ENCODE measurements around the gene CYBRD1. TPM values are rescaled to one million over a fixed set of nuclear protein-coding genes. Genes with fewer than 3 reads are reported as not detected.
"Not testable (repeated sequence)": the region's sequence is repeated elsewhere in the genome, so short reads cannot be mapped to it uniquely, and the experiment has no call there.

Gene CYBRD1
- total RNA-seq, 1 donor = 7.5 TPM

DNA sequence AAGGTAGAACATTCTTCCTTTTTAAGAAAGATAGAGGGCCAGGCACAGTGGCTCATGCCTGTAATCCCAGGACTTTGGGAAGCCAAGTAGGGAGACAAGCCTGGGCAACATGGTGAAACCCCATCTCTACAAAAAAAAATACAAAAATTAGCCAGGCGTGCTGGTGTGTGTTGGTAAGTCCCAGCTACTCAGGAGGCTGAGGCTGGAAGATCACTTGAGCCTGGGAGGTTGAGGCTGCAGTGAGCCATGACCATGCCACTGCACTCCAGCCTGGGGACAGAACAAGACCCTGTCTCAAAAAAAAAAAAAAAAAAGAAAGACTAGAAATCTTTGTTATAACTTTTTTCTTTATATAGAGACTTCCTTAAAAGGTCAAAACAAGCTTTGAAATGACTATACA is 8.6 kb downstream of the CYBRD1 start:
- H3K4me1 ChIP-seq (ENCODE audit: insufficient read depth, low read length) = peaks cover 11% of the 10 kb centered on the region
- not testable (repeated sequence) for H3K27me3 ChIP-seq (ENCODE audit: insufficient read depth, low read length); H3K9me3 ChIP-seq (ENCODE audit: low read depth, low read length); H3K4me3 ChIP-seq (ENCODE audit: low read length)

DNA sequence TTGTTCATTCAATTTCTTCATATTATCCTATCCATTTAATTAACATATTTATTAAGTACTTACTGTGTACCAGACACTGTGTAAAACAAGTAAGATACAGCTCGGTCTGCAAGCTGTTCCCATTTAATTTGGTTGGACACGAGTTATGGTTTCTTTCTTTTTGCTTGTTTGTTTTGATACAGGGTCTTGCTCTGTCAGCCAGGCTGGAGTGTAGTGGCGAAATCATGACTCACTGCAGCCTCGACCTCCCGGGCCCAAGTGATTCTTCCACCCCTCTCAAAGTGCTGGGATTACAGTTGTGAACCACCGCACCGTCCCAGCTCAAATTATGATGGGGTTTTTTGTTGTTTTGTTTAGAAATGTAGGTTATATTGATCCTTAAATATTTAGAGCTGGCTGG is 9.0 kb downstream of the CYBRD1 start:
- peaks cover 11% of the 10 kb centered on the region for H3K4me1 ChIP-seq (ENCODE audit: insufficient read depth, low read length)
- no peaks in the 10 kb centered on the region for H3K9me3 ChIP-seq (ENCODE audit: low read depth, low read length)
- H3K4me3 ChIP-seq (ENCODE audit: low read length) = no peak overlapping the region
- no peaks in the 10 kb centered on the region for H3K27me3 ChIP-seq (ENCODE audit: insufficient read depth, low read length)

DNA sequence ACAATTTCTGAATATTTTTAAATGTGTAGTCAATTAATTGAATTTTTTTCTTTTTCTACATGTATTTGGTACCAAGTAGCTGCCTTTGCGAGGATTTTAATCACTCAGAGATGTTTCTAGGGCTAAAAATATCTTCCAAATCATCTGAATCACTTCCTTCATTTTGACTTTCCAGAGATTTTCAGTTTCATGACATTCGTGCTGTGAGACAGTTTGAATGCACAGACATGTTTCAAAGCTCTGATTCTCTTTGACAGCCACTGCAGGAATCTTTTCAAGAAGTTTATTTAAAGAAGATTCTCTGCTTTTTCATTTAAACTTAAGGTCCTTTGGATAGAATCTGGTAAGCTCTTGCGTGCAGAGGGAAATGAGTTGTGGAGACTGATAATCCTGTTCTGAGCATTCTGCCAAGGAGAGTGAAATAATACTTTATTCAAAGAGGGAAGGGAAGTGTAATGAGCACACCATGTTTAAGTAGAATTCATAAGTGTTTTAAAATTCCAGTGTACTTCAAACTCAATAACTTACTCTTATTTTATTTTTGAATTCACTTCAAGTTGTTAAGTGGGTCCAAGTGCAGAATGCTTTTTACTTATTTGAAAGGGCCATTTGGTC is 9.7 kb downstream of the CYBRD1 start:
- Histone ChIP-seq H3K27me3 (ENCODE audit: insufficient read depth, low read length) (no peaks in the 10 kb centered on the region), H3K4me1 (ENCODE audit: insufficient read depth, low read length) (peaks cover 11% of the 10 kb centered on the region), H3K9me3 (ENCODE audit: low read depth, low read length) (no peaks in the 10 kb centered on the region)

DNA sequence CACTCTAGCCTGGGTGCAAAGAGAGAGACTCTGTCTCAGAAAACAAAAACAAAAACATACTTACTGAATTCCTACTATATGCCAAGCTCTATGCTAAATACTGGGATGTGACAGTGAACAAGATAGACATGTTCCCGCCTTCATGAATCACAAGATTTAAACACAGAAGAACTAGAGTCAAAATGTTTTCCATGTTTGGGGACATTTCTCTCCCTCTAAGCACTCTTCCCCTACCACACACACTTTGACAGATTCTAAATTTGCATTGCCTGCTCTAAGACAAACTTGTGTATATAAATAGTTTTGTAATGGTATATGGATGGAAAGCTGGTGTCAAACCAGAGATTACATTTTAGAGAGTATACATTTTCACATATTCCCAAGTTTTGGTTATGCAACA is 11.1 kb downstream of the CYBRD1 start:
- H3K9me3 ChIP-seq (ENCODE audit: low read depth, low read length) = no peaks in the 10 kb centered on the region
- H3K27me3 ChIP-seq (ENCODE audit: insufficient read depth, low read length) = no peaks in the 10 kb centered on the region
- no peak overlapping the region for H3K4me3 ChIP-seq (ENCODE audit: low read length)
- H3K4me1 ChIP-seq (ENCODE audit: insufficient read depth, low read length) = peaks cover 11% of the 10 kb centered on the region

More for the DNA sequence above, 9.7 kb downstream of the CYBRD1 start:
- H3K4me3 ChIP-seq (ENCODE audit: low read length) = no peak overlapping the region

DNA sequence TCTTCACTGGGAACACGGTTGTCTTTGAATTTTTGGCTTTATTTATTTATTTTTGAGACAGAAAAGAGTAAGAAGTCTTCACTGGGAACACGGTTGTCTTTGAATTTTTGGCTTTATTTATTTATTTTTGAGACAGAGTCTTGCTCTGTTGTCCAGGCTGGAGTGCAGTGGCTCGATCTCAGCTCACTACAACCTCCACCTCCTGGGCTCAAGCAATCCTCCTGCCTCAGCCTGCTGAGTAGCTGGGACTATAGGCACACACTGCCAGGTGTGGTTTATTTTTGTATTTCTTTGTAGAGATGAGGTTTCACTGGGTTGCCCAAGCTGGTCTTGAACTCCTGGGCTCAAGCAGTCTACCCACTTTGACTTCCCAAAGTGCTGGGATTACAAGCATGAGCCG is 13.3 kb downstream of the CYBRD1 start:
- not testable (repeated sequence) for H3K4me1 ChIP-seq (ENCODE audit: insufficient read depth, low read length); H3K27me3 ChIP-seq (ENCODE audit: insufficient read depth, low read length); H3K4me3 ChIP-seq (ENCODE audit: low read length); H3K9me3 ChIP-seq (ENCODE audit: low read depth, low read length)

DNA sequence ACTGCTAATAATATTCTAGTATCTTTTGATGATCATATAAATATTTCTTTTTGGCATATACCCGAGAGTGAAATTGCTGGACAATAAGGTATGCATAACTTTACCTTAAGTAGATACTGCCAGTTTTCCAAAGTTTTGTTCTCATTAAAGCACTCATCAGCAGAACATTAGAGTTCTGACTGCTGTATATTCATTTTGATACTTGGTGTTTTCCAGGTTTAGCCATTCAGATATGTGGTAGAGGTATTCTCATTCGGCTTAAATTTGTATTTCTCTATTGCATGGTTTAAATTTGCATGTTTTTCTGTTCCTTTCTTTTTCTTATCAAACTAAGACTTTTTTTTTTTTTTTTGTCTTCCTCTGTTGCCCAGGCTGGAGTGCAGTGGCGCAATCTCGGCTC is 18.2 kb downstream of the CYBRD1 start:
- Histone ChIP-seq H3K27me3 (ENCODE audit: insufficient read depth, low read length) (no peaks in the 10 kb centered on the region), H3K4me3 (ENCODE audit: low read length) (no peak overlapping the region), H3K9me3 (ENCODE audit: low read depth, low read length) (no peaks in the 10 kb centered on the region), H3K4me1 (ENCODE audit: insufficient read depth, low read length) (no peaks in the 10 kb centered on the region)

DNA sequence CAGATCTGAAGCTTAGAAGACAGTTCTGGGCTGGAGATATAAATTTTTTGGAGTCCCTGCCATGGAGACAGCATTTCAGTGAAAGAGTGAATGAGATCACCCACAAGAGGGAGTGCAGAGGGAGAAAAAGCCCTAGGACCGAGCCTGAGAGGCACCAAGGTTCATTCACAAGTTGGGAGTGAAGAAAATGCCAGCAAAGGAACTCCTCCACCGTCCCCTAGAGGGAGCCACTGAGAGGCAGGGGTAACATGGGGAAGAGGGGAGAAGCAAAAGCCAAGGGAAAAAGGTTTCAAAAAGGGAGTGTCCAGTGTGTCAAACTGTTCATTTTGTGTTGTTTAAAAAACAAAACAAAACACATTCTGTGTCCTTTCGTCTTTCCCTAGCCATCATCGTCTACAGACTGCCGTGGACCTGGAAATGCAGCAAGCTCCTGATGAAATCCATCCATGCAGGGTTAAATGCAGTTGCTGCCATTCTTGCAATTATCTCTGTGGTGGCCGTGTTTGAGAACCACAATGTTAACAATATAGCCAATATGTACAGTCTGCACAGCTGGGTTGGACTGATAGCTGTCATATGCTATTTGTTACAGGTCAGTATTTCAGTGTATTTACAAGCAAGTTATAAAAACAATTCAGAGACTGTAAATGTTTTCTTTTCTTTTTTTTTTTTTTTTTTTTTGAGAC is 19.1 kb downstream of the CYBRD1 start:
- Histone ChIP-seq H3K4me3 (ENCODE audit: low read length) (no peak overlapping the region), H3K27me3 (ENCODE audit: insufficient read depth, low read length) (no peaks in the 10 kb centered on the region), H3K9me3 (ENCODE audit: low read depth, low read length) (no peaks in the 10 kb centered on the region), H3K4me1 (ENCODE audit: insufficient read depth, low read length) (no peaks in the 10 kb centered on the region)

DNA sequence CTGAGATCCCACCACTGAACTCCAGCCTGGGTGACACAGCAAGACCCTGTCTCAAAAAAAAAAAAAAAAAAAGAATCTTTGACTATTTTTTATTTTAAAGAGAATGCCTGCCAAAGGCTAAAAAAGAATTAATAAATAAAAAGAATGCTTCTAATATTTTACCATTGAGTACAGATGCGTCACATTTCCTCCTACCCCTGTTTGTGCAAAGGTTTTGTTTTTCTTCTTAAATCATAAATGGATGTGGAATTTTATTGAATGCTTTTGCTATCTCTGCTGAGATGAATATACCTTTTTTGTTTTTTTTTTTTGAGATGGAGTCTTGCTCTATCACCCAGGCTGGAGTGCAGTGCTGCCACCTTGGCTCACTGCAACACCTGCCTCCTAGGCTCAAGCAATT is 22.8 kb downstream of the CYBRD1 start:
- peaks cover 7% of the 10 kb centered on the region for H3K4me1 ChIP-seq (ENCODE audit: insufficient read depth, low read length)
- H3K27me3 ChIP-seq (ENCODE audit: insufficient read depth, low read length) = no peaks in the 10 kb centered on the region
- no peak overlapping the region for H3K4me3 ChIP-seq (ENCODE audit: low read length)
- no peaks in the 10 kb centered on the region for H3K9me3 ChIP-seq (ENCODE audit: low read depth, low read length)

DNA sequence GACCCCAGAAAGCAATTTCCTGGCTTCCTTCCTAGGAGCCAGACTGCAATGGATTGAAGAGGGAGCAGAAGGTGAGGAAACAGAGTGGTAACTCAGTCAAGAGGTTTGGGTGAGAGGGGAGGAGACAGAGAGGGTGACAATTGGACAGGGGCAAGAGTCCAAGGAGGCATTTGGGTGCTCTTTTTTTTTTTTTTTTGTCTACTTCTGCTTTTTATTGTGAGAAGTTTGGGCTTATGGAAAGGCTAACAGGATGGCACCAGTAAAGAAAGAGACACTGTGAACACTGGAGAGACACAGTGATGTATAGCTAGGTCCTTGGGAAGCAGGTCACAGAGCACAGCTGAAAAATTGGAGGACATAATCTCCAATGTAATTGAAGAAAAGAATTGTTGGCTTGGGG is 25.0 kb downstream of the CYBRD1 start:
- Histone ChIP-seq H3K27me3 (ENCODE audit: insufficient read depth, low read length) (no peaks in the 10 kb centered on the region), H3K4me3 (ENCODE audit: low read length) (no peak overlapping the region), H3K4me1 (ENCODE audit: insufficient read depth, low read length) (peaks cover 7% of the 10 kb centered on the region), H3K9me3 (ENCODE audit: low read depth, low read length) (no peaks in the 10 kb centered on the region)

DNA sequence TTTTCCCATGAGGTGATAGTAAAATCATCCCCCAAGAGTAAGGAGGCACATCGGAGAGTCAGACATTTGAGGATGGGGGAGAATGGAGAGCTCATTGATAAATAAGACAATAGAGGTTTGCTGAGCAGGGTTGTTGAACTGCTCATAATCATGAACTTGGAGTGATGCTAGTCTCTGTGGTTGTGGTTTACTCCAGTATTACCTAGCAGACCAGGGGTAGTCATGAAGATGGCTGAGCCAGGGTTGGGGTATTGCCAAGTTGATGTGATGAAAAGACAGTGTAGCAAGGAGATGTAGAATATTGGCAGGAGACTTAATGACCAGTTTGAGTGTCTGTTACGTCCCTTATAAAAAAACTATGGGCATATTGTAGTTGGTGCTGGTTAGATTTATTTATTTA is 25.4 kb downstream of the CYBRD1 start:
- Histone ChIP-seq H3K27me3 (ENCODE audit: insufficient read depth, low read length) (no peaks in the 10 kb centered on the region), H3K4me3 (ENCODE audit: low read length) (no peak overlapping the region), H3K9me3 (ENCODE audit: low read depth, low read length) (no peaks in the 10 kb centered on the region), H3K4me1 (ENCODE audit: insufficient read depth, low read length) (peaks cover 7% of the 10 kb centered on the region)

DNA sequence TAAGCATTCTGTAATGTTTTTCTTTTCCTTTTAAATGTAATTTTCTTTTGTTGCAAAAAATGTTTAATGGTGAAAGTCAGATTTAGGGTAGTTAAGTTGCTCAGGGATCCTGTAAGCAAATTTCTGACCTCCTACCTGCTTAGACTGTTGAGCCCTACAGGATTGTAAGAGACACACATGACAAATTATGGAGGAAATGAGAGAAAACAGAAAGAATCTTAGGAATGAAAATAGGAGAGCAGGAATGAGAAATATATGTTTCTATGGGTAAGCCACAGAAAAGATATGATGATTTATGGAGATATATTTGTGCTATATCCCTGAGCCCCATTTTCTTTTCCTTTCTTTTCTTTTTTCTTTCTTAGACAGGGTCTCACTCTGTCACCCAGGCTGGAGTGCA is 28.3 kb downstream of the CYBRD1 start:
- no peaks in the 10 kb centered on the region for H3K27me3 ChIP-seq (ENCODE audit: insufficient read depth, low read length)
- no peaks in the 10 kb centered on the region for H3K9me3 ChIP-seq (ENCODE audit: low read depth, low read length)
- H3K4me1 ChIP-seq (ENCODE audit: insufficient read depth, low read length) = peaks cover 7% of the 10 kb centered on the region
- H3K4me3 ChIP-seq (ENCODE audit: low read length) = no peak overlapping the region

DNA sequence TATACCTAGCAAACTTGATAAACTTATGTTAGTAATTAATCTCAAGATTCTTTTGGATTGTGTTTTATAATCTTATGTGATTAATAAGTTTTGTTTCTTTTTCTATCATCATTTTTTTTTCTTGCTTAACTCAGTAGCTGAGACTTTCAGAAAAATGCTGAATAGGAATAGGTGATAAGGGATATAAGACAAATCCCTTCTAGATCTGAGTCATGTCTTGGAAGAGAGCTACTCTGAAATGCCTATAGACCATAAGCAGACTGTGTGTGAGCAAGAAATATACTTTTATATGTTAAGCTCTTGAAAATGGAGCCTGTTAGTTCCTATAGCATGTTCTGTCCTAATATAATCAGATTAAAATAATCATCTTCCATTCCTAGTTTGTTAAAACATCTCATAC is 29.6 kb downstream of the CYBRD1 start:
- no peaks in the 10 kb centered on the region for H3K9me3 ChIP-seq (ENCODE audit: low read depth, low read length)
- H3K4me1 ChIP-seq (ENCODE audit: insufficient read depth, low read length) = peaks cover 7% of the 10 kb centered on the region
- H3K27me3 ChIP-seq (ENCODE audit: insufficient read depth, low read length) = no peaks in the 10 kb centered on the region
- no peak overlapping the region for H3K4me3 ChIP-seq (ENCODE audit: low read length)

DNA sequence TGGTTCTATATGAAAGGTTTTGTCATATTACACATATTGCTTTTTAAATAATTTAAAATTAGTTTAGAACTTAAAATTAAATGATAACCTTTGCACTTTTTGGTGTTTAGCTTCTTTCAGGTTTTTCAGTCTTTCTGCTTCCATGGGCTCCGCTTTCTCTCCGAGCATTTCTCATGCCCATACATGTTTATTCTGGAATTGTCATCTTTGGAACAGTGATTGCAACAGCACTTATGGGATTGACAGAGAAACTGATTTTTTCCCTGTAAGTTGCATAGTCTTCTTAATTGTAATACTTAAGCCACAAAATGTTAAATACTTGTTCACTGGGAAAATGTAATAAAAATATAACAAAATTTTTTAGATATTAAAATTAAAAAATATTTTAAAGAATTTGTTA is 31.0 kb downstream of the CYBRD1 start:
- H3K4me1 ChIP-seq (ENCODE audit: insufficient read depth, low read length) = no peaks in the 10 kb centered on the region
- H3K27me3 ChIP-seq (ENCODE audit: insufficient read depth, low read length) = no peaks in the 10 kb centered on the region
- no peak overlapping the region for H3K4me3 ChIP-seq (ENCODE audit: low read length)
- no peaks in the 10 kb centered on the region for H3K9me3 ChIP-seq (ENCODE audit: low read depth, low read length)

DNA sequence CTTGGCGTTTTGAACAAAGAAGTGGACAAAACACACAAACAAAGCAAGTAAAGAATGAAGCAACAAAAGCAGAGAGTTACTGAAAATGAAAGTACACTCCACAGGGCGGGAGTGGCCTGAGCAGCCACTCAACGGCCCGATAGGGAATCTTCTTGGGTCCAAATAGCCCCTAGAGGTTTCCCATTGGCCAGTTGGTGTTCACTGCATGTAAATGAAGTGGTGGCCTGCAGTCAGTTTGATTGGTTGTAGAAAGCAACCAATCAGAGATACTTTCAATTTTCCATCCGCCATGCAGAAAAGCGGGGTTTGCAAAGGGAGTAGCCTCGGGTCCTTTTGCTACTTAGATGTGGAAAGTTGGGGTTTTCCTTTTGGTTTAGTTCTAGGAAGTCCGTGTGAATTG is 31.6 kb downstream of the CYBRD1 start:
- peaks cover 3% of the 10 kb centered on the region for H3K27me3 ChIP-seq (ENCODE audit: insufficient read depth, low read length)
- no peak overlapping the region for H3K4me3 ChIP-seq (ENCODE audit: low read length)
- no peaks in the 10 kb centered on the region for H3K9me3 ChIP-seq (ENCODE audit: low read depth, low read length)
- H3K4me1 ChIP-seq (ENCODE audit: insufficient read depth, low read length) = no peaks in the 10 kb centered on the region

DNA sequence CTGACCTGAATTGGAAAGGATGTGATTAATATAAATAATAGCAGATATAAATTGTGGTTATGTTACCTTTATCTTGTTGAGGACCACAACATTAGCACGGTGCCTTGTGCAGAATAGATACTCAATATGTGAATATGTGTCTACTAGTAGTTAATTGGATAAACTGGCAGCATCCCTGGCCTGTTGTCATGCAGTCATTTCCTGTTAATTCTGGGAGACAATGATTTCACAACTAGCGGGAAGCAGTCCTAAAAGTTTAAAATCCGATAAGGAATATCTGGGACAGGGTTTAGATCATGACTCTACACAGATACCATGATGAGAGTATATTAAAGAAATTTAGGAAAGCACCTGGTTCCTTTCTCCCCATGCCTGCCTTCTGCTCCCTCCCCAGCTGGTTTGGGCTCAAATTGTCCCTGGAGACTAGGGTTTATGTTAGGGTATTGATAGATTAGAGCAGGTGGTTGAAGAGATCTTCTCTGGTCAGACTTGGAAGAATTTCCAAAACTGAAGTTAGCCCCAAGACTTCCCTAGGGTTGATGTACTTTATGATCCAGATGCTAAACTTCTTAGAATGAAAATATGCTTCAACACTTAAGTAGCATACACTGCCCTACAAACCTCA is 32.8 kb downstream of the CYBRD1 start:
- Histone ChIP-seq H3K9me3 (ENCODE audit: low read depth, low read length) (no peaks in the 10 kb centered on the region), H3K4me1 (ENCODE audit: insufficient read depth, low read length) (no peaks in the 10 kb centered on the region), H3K4me3 (ENCODE audit: low read length) (no peak overlapping the region), H3K27me3 (ENCODE audit: insufficient read depth, low read length) (peaks cover 4% of the 10 kb centered on the region)

DNA sequence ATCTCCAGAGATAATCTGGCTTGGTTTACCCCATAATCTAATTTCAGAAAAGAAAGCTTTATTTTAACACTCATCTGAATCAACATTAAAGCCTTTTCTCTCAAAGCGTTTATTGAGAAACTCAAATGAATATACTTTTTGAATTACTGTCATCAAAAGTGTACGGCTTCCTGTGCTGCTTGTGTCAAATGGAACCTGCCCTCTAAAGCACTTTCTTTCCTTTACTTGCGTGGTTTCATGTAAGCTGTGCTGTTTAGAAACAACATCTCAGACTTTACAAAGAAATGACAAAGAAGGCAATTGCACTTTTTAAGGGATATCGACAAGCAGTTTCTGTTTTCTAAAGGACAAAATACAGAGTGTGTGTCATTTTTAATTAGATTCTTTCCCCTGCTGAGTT is 35.1 kb downstream of the CYBRD1 start:
- no peaks in the 10 kb centered on the region for H3K9me3 ChIP-seq (ENCODE audit: low read depth, low read length)
- peaks cover 4% of the 10 kb centered on the region for H3K27me3 ChIP-seq (ENCODE audit: insufficient read depth, low read length)
- H3K4me1 ChIP-seq (ENCODE audit: insufficient read depth, low read length) = no peaks in the 10 kb centered on the region
- no peak overlapping the region for H3K4me3 ChIP-seq (ENCODE audit: low read length)
